ENCODE results near the gene WASHC2A.
"Not testable (repeated sequence)": the region's sequence is repeated elsewhere in the genome, so short reads cannot be mapped to it uniquely, and the experiment has no call there.

Gene WASHC2A

DNA sequence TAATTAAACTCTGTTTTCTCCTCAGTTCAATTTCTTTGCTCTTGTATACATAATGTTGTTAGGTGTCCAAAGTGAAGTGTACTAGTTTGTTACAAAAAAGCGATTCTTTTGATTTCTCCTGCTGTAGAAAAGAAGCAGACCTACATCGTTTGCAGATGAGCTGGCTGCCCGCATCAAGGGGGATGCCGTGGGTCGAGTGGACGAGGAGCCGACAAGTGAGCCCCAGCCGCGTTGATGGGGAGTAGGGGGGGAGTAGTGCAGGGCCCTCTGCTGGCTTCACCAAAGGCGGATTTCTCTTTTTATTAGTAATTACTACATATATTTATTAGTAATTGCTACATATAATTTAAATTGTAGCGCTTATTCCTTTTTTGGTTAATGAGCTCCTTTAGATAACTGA lies 23.6 kb downstream of the WASHC2A start:
- not testable (repeated sequence) for H3K4me3 ChIP-seq (ENCODE audit: low read length); H3K36me3 ChIP-seq (ENCODE audit: insufficient read depth, low read depth, low read length); H3K27ac ChIP-seq (ENCODE audit: low read length); H3K9me3 ChIP-seq (ENCODE audit: insufficient read depth, low read depth, low read length); H3K4me1 ChIP-seq (ENCODE audit: insufficient read depth, low read length); H3K9ac ChIP-seq (ENCODE audit: low read depth, low read length); H3K27me3 ChIP-seq (ENCODE audit: insufficient read depth, low read length)

DNA sequence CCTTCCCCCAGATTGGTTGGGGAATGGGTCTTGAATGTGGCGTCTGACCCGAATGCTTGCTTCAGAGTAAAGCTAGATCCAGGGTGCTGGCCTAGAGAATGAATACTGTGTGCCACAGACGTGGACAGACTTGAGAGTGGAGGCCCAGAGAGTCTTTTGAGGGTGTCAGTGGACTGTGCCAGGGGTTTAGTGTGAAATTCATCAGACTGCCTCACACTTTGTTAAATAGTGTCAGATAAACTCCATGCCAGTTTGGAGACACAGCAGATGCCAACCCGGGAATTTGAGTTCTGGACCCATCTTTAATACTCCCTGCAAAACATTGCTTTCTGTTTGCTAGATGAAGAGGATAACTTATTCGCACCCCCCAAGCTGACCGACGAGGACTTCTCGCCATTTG lies 25.2 kb downstream of the WASHC2A start:
- H3K27me3 ChIP-seq (ENCODE audit: insufficient read depth, low read length); H3K9ac ChIP-seq (ENCODE audit: low read depth, low read length); H3K4me3 ChIP-seq (ENCODE audit: low read length); H3K36me3 ChIP-seq (ENCODE audit: insufficient read depth, low read depth, low read length); H3K4me1 ChIP-seq (ENCODE audit: insufficient read depth, low read length); H3K9me3 ChIP-seq (ENCODE audit: insufficient read depth, low read depth, low read length); H3K27ac ChIP-seq (ENCODE audit: low read length): not testable (repeated sequence)

DNA sequence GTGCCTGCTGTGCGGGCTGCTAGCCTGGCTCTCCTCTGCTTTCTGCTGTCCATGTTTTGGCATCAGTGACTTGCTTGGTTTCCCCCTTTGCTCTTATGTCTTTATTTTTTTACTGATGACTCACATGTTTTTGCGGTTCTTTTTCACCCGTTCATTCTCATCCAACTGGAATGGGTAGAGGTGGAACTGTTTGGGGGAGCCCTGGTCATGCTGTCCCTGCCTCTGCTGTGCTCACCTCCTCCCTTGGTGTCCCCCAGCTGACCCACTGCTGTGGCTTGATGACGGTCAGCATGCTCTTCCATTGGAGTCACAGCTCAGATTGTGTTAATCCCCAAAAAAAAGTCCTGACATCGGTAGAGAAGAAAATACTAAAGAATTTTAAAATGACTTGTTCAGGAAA lies 26.9 kb downstream of the WASHC2A start:
- H3K36me3 ChIP-seq (ENCODE audit: insufficient read depth, low read depth, low read length); H3K27me3 ChIP-seq (ENCODE audit: insufficient read depth, low read length); H3K4me1 ChIP-seq (ENCODE audit: insufficient read depth, low read length); H3K27ac ChIP-seq (ENCODE audit: low read length); H3K9ac ChIP-seq (ENCODE audit: low read depth, low read length); H3K4me3 ChIP-seq (ENCODE audit: low read length); H3K9me3 ChIP-seq (ENCODE audit: insufficient read depth, low read depth, low read length): not testable (repeated sequence)

DNA sequence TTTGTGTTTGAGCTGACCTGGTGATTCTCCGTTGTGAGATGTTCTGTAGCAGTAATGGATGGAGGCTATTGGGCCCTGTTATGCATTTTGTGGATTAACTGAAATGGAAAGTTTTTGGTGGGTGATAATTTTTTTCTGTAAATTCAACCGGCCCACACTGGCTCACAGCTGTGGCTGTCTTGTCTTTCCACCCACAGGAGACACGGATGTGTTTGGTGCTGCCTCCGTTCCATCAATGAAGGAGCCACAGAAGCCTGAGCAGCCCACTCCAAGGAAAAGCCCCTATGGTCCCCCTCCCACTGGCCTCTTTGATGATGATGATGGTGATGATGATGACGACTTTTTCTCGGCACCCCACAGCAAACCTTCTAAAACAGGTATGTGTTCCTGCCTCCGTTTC lies 27.6 kb downstream of the WASHC2A start:
- not testable (repeated sequence) for H3K27me3 ChIP-seq (ENCODE audit: insufficient read depth, low read length); H3K36me3 ChIP-seq (ENCODE audit: insufficient read depth, low read depth, low read length); H3K9me3 ChIP-seq (ENCODE audit: insufficient read depth, low read depth, low read length); H3K4me3 ChIP-seq (ENCODE audit: low read length); H3K27ac ChIP-seq (ENCODE audit: low read length); H3K4me1 ChIP-seq (ENCODE audit: insufficient read depth, low read length); H3K9ac ChIP-seq (ENCODE audit: low read depth, low read length)

DNA sequence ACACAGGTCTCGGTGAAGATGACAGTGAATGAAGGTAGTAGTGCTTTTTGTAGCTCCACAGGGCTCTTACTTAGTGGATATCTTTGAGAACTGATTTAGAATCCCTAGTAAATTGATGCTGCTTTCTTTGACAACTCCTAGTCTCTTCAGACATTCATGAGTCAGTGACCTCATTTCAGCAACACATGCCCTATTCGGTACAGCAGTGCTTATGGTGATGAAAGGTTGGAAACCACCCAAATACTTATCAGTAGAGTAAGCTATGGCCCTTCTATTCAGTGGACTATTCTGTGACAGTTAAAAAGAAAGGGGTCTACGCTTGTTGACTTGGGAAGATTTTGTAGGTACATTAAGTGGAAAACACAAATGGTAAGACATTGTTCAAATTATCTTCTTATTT lies 29.0 kb downstream of the WASHC2A start:
- not testable (repeated sequence) for H3K36me3 ChIP-seq (ENCODE audit: insufficient read depth, low read depth, low read length); H3K9me3 ChIP-seq (ENCODE audit: insufficient read depth, low read depth, low read length); H3K9ac ChIP-seq (ENCODE audit: low read depth, low read length); H3K27ac ChIP-seq (ENCODE audit: low read length); H3K4me1 ChIP-seq (ENCODE audit: insufficient read depth, low read length); H3K4me3 ChIP-seq (ENCODE audit: low read length); H3K27me3 ChIP-seq (ENCODE audit: insufficient read depth, low read length)

DNA sequence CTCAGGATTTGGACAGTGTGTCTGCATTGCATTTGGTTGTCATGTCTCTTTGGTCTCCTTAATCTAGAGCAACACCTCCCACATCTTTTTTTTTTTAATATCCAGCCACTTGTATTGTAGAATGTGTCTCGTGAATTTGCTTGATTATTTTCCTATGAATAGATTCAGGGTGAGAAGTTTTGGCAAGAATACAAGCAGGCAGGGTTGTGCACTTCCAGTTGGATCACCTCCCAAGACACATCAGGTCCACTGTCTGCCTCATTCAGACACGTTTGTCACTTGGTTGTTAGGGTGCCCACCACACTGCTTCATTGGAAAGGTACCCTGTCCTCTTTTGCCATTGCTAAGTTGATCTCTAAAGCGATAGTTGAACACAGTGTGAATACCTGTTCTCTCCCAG lies 30.9 kb downstream of the WASHC2A start:
- H3K27me3 ChIP-seq (ENCODE audit: insufficient read depth, low read length); H3K27ac ChIP-seq (ENCODE audit: low read length); H3K4me3 ChIP-seq (ENCODE audit: low read length); H3K9me3 ChIP-seq (ENCODE audit: insufficient read depth, low read depth, low read length); H3K9ac ChIP-seq (ENCODE audit: low read depth, low read length); H3K36me3 ChIP-seq (ENCODE audit: insufficient read depth, low read depth, low read length); H3K4me1 ChIP-seq (ENCODE audit: insufficient read depth, low read length): not testable (repeated sequence)

DNA sequence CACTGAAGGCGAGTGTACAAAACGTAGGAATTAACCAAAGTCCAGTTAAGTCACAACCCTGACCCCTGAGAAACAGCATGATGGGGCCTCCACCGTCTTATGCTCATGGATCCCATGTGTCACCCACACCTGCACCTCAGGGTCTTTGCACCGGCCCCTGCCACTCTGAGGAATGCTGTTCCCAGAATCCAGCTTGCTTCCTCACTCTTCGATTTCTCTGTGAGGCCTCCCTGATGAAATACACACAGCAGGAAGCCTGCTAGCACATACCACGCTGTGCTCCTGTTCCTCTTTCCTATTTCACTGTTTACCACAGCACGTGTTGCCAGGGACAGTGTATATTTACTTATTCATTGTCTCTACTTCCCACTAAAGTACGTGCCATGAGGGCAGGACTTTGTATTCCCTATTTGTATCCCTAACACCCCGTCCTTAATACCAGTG lies 33.4 kb downstream of the WASHC2A start:
- not testable (repeated sequence) for H3K4me1 ChIP-seq (ENCODE audit: insufficient read depth, low read length); H3K9ac ChIP-seq (ENCODE audit: low read depth, low read length); H3K27me3 ChIP-seq (ENCODE audit: insufficient read depth, low read length); H3K36me3 ChIP-seq (ENCODE audit: insufficient read depth, low read depth, low read length); H3K27ac ChIP-seq (ENCODE audit: low read length); H3K9me3 ChIP-seq (ENCODE audit: insufficient read depth, low read depth, low read length); H3K4me3 ChIP-seq (ENCODE audit: low read length)

DNA sequence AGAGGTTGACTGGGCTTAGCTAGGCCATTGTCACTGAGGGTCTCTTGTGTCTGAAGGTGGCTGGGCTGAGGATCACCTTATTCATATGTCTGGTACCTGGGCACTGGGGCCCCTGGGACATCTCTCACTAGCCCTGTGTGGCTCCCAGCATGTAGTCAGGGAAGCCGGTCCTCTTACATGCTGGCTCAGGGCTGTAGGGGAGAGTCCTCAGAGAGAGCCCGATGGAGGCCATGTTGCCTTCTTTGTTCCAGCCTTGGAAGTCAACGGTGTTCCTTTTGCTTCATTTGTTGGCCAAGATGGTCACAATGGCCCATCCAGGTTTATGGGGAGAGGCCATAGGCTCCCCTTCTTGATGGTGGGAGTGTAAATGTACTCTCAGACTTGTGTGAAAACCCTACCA lies 34.0 kb downstream of the WASHC2A start:
- H3K4me1 ChIP-seq (ENCODE audit: insufficient read depth, low read length); H3K36me3 ChIP-seq (ENCODE audit: insufficient read depth, low read depth, low read length); H3K27me3 ChIP-seq (ENCODE audit: insufficient read depth, low read length); H3K27ac ChIP-seq (ENCODE audit: low read length); H3K9ac ChIP-seq (ENCODE audit: low read depth, low read length); H3K4me3 ChIP-seq (ENCODE audit: low read length); H3K9me3 ChIP-seq (ENCODE audit: insufficient read depth, low read depth, low read length): not testable (repeated sequence)

DNA sequence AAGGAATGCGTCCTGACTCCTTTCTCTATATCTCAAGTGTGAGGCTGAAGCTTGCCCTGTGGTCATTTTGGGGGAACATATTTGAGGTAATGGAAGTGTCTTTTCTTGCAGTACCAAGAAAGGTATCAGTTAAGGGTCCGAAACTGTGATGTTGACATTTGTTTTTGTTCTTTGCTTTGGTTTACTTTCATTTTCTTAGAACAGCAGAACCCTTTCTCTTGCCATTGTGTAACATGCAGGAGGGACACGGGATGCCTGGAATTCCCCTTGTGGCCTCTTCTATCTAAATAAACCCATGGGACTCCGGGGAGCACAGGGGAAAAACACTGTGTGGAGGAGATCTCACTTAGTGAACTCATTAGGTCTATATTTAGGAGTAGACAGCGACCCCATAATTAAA lies 34.5 kb downstream of the WASHC2A start:
- not testable (repeated sequence) for H3K4me3 ChIP-seq (ENCODE audit: low read length); H3K4me1 ChIP-seq (ENCODE audit: insufficient read depth, low read length); H3K36me3 ChIP-seq (ENCODE audit: insufficient read depth, low read depth, low read length); H3K9me3 ChIP-seq (ENCODE audit: insufficient read depth, low read depth, low read length); H3K27me3 ChIP-seq (ENCODE audit: insufficient read depth, low read length); H3K27ac ChIP-seq (ENCODE audit: low read length); H3K9ac ChIP-seq (ENCODE audit: low read depth, low read length)

DNA sequence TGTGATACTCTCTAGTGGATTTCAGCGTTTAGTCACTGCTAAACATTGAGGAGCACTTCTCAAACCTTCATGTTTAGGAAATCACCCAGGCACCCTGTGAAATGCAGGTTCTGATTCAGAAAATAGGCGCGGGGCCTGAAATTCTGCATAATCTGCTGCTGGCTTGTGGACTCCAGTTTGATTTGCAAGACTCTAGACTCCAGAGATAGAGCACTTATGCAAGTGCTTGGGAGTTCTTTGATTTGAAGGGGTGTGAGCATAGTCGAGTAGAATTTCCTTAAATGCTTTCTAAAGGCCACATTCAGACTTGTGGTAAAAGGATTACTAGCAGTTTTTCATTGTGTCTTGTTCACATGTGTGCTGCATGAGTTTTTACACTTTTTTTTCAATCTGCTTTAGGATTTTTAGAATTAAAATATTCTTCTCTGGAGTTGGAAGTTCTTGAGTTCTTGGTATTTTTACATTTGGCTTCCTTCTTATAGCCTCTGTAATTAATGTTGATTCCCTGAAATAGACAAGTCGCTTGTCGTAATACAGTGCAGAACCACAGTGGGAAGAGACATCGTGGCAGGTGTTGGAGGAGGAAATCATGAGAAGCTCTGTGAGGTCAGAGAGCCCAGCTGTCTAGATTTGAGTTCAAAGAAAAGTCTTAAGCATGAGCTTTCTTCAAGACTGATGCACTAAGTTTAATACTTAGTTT lies 41.4 kb downstream of the WASHC2A start:
- not testable (repeated sequence) for H3K27me3 ChIP-seq (ENCODE audit: insufficient read depth, low read length); H3K4me3 ChIP-seq (ENCODE audit: low read length); H3K4me1 ChIP-seq (ENCODE audit: insufficient read depth, low read length); H3K9me3 ChIP-seq (ENCODE audit: insufficient read depth, low read depth, low read length); H3K36me3 ChIP-seq (ENCODE audit: insufficient read depth, low read depth, low read length); H3K27ac ChIP-seq (ENCODE audit: low read length); H3K9ac ChIP-seq (ENCODE audit: low read depth, low read length)

DNA sequence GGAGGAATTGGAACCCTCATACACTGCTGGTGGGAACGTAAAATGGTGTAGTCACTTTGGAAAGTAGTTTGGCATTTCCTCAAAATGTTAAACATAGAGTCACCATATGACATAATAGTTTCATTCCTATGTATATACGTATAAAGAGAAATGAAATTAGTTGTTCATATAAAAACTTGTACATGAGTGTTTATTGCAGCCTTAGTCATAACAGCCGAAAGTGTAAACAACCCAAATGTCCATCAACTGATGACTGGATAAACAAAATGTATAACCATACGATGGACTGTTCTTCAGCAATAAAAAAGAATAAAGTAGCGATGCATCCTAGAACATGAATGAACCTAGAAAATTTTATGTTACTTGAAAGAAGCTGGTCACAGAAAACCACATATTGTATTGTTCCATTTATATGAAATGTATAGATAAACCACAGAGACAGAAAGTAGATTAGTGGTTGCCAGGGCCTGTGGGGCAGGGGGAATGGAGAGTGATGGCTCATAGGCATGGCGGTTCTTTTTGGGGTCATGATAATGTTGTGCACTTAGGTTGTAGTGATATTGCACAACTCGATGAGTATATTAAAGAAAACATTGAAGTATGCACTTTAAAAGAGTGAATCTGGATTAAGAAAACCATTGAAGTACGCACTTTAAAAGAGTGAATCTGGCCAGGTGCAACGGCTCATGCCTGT lies 44.8 kb downstream of the WASHC2A start:
- H3K27me3 ChIP-seq (ENCODE audit: insufficient read depth, low read length); H3K9me3 ChIP-seq (ENCODE audit: insufficient read depth, low read depth, low read length); H3K27ac ChIP-seq (ENCODE audit: low read length); H3K9ac ChIP-seq (ENCODE audit: low read depth, low read length); H3K4me3 ChIP-seq (ENCODE audit: low read length); H3K36me3 ChIP-seq (ENCODE audit: insufficient read depth, low read depth, low read length); H3K4me1 ChIP-seq (ENCODE audit: insufficient read depth, low read length): not testable (repeated sequence)

DNA sequence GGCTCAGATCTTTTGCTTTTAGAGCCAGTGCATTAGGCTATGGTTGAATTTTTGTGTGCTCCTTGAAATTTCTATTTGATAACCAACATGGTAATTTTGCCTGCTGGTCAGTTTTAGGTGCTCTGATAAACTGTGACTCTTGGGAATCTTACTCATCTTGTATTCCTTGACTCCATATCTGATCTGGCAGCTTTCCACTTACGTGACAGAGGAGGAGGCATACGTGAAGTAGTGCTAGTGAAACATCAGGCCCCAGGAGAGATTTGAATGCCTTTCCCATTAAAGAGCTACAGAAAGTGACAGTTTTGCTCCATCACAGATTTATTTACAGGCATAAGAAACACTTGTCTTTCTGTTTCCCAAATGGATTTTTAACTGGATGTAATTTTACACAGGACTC lies 59.0 kb downstream of the WASHC2A start:
- not testable (repeated sequence) for H3K36me3 ChIP-seq (ENCODE audit: insufficient read depth, low read depth, low read length); H3K9ac ChIP-seq (ENCODE audit: low read depth, low read length); H3K27me3 ChIP-seq (ENCODE audit: insufficient read depth, low read length); H3K4me3 ChIP-seq (ENCODE audit: low read length); H3K4me1 ChIP-seq (ENCODE audit: insufficient read depth, low read length); H3K27ac ChIP-seq (ENCODE audit: low read length); H3K9me3 ChIP-seq (ENCODE audit: insufficient read depth, low read depth, low read length)

All from iPS-20b (cell line).